Measurements from ENCODE around the gene CCBE1.

CCBE1 gene

GRCh38 chr18:59563176-59563785, 133.9 kb downstream of the CCBE1 start:
- no peak for TF ChIP-seq POLR2A (IDR thresholded peaks at IDR 0.05; ENCODE audit: low read length)
- no peak for TF ChIP-seq GATA1 (IDR thresholded peaks at IDR 0.05; ENCODE audit: low read depth, low read length)

DNA sequence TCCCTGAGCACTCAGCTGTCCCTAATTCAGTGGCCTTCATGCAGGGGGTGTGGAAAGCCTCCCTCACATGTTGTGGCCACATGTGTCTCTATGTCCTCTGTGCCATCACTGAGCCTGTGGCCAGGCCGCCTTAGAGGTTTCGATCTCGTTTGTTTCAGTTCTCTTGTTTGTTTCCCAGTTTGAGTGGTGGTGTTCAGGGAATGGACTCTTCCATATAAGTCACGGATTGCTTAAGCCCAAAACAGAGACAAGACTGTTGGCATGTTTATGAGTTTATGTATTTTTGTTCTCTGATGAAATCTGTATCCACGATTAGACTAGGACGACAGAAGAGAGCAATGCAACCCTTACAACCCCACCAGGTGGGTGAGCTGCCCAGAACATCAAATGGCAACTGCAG, 134.5 kb downstream of the CCBE1 start:
- TF ChIP-seq POLR2A (IDR thresholded peaks at IDR 0.05; ENCODE audit: low read length), result no peak
- no peak for TF ChIP-seq GATA1 (IDR thresholded peaks at IDR 0.05; ENCODE audit: low read depth, low read length)
- DNase-seq, result no peak

More at GRCh38 chr18:59563176-59563785, 133.9 kb downstream of the CCBE1 start:
- no peak for DNase-seq

- TF ChIP-seq POLR2A (IDR thresholded peaks at IDR 0.05; ENCODE audit: low read length), result no peak
- no peak for TF ChIP-seq GATA1 (IDR thresholded peaks at IDR 0.05; ENCODE audit: low read depth, low read length)
- DNase-seq, result no peak
These were observed 135.6 kb downstream of the CCBE1 start for GRCh38 chr18:59561612-59562011.

- TF ChIP-seq GATA1 (IDR thresholded peaks at IDR 0.05; ENCODE audit: low read depth, low read length) (no peak), POLR2A (IDR thresholded peaks at IDR 0.05; ENCODE audit: low read length) (no peak)
These were observed 136.7 kb downstream of the CCBE1 start for GRCh38 chr18:59560556-59560955.

GRCh38 chr18:59559528-59559927, 137.7 kb downstream of the CCBE1 start:
- DNase-seq, result no peak
- no peak for TF ChIP-seq GATA1 (IDR thresholded peaks at IDR 0.05; ENCODE audit: low read depth, low read length)
- no peak for TF ChIP-seq POLR2A (IDR thresholded peaks at IDR 0.05; ENCODE audit: low read length)

More at GRCh38 chr18:59560556-59560955, 136.7 kb downstream of the CCBE1 start:
- no peak for DNase-seq

DNA sequence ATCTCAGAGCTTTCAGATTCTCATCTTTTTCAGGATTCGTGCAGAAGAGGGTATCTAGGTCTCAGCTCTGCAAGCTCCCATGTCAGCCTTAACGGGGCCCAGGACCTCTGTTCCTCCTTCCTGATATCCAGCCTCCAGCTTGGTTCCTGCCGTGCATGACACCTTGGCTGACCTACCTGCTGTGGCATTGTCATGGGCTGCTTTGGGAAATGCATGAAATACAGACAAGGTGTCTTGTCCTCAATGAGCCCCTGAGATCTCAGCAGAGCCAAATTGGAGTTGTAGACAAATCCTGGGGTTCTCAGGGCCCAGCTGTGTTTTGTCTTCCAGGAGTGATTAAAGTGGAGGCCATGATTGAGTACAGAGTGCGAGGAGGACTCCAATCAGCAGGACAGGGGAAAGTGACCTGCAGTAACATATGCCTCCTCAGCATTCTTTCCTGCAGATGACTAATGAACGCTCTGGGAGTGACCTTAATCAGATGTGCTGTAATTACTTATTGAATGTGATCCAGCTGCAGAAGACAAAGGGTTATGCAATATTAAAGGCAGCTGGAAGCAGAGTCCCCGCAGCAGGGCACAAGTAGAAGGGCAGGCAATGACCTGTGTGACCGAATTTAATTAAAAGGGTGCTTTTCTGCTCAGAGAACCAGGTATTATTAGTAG, 141.1 kb downstream of the CCBE1 start:
- TF ChIP-seq POLR2A (IDR thresholded peaks at IDR 0.05; ENCODE audit: low read length) (no peak), GATA1 (IDR thresholded peaks at IDR 0.05; ENCODE audit: low read depth, low read length) (no peak)
- no peak for DNase-seq

DNA sequence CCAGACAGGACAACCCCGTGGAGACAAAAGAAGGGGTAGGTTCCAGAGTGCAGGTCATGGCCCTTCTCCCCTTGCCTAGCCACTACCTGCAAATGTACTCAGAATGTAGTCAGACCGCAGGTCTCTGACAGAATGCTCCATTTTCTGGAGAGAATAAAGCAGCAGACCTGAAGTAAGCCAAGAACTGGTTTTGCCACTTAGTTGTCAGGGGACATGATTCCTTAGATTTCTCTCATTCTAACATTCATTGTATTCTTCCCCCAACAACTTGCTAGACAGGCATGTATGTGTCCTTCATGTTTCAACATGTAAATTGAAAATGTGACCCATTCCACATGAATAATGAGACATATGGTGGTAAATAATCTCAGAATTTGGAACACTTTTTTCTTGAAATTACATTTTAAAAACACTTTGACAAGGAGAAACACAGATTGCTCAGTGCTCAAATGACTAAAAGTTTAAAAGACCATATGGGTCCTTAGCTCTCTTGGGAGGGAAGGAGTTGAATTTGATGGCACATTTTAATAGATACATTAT, 142.4 kb downstream of the CCBE1 start:
- DNase-seq, result no peak
- TF ChIP-seq GATA1 (IDR thresholded peaks at IDR 0.05; ENCODE audit: low read depth, low read length) (no peak), POLR2A (IDR thresholded peaks at IDR 0.05; ENCODE audit: low read length) (no peak)

DNA sequence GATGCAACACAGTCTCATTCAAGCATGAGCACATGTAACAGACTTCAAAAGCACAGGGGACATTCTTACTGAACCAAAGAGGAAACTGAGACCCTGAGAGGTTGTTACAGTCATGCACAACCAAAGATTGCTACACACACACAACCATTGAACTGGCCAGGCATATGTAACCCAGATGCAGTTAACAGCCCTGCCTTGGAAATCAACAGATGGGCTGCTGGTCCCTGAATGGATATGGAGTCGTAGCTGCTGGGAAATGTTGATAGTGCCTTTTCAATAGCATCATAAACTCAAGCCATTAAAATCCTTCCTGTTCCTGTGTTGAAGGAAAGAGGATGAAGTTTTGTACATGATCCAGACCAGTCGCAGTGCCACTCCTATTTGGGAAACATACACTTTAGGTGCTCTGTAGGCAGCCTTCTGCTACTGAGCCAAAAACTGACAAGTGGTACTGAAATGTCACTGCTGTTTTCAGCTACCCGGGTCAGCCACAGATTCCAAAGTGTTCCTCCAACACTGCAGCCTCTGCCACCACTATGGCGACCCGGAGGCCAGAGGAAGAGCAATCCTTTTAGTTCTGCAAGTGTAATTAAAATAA, 143.9 kb downstream of the CCBE1 start:
- no peak for TF ChIP-seq POLR2A (IDR thresholded peaks at IDR 0.05; ENCODE audit: low read length)
- TF ChIP-seq GATA1 (IDR thresholded peaks at IDR 0.05; ENCODE audit: low read depth, low read length), result no peak
- DNase-seq, result no peak

- TF ChIP-seq GATA1 (IDR thresholded peaks at IDR 0.05; ENCODE audit: low read depth, low read length) (no peak), POLR2A (IDR thresholded peaks at IDR 0.05; ENCODE audit: low read length) (no peak)
- no peak for DNase-seq
These were observed 145.2 kb downstream of the CCBE1 start for GRCh38 chr18:59551902-59552635.

- no peak for DNase-seq
These were observed 147.1 kb downstream of the CCBE1 start for GRCh38 chr18:59550174-59550516.

GRCh38 chr18:59549503-59550173, 147.6 kb downstream of the CCBE1 start:
- TF ChIP-seq POLR2A (IDR thresholded peaks at IDR 0.05; ENCODE audit: low read length) (no peak), GATA1 (IDR thresholded peaks at IDR 0.05; ENCODE audit: low read depth, low read length) (no peak)
- no peak for DNase-seq

More at GRCh38 chr18:59550174-59550516, 147.1 kb downstream of the CCBE1 start:
- TF ChIP-seq GATA1 (IDR thresholded peaks at IDR 0.05; ENCODE audit: low read depth, low read length) (no peak), POLR2A (IDR thresholded peaks at IDR 0.05; ENCODE audit: low read length) (no peak)

- DNase-seq, result peak; percentile 33 to 61
- TF ChIP-seq GATA1 (IDR thresholded peaks at IDR 0.05; ENCODE audit: low read depth, low read length) (no peak), POLR2A (IDR thresholded peaks at IDR 0.05; ENCODE audit: low read length) (no peak)
These were observed 149.5 kb downstream of the CCBE1 start for GRCh38 chr18:59547581-59548182.

DNA sequence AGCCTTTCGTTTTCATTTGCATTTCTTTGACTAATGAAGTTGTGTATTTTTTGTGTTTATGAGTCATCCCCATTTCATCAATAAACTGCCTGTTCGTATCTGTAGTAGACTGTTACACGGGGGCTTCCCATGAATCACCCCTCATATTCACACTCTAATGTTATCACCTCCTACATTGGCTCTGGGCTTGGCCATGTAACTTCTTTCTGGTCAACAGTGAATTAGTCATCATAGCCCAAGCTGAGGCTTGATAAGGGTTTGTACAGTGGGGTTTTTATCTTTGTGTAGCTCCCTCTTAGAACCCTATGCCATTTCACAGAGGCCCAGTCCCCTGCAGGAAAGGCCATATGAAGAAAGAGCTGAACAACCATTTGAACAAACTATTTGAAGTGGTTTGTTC, 151.0 kb downstream of the CCBE1 start:
- DNase-seq, result peak; percentile 81 to 82
- TF ChIP-seq GATA1 (IDR thresholded peaks at IDR 0.05; ENCODE audit: low read depth, low read length), result no peak
- no peak for TF ChIP-seq POLR2A (IDR thresholded peaks at IDR 0.05; ENCODE audit: low read length)

All from erythroblast (primary cell).